Fibroblast of lung (primary cell): Measurements from ENCODE around the gene B4GALT6. TPM values are rescaled to one million over a fixed set of nuclear protein-coding genes. Genes with fewer than 3 reads are reported as not detected.
"Not testable (repeated sequence)": the region's sequence is repeated elsewhere in the genome, so short reads cannot be mapped to it uniquely, and the experiment has no call there.

Experiments
- DNase-seq, 2 donors: peaks; one replicate each; pipeline versions ENCODE4 v3.0.0 to v3.0.0-alpha.2; 2010; ENCODE audit warnings: low read depth in 2 of 2
- H2AFZ ChIP-seq: 2 replicates; pipeline ENCODE4 v1.5.1; 2012; ENCODE audit warnings: low read length, control low read depth, inconsistent platforms
- H3K27ac ChIP-seq: 2 replicates; pipeline ENCODE4 v1.5.1; 2011; ENCODE audit warnings: low read length, control low read depth; ENCODE audit not compliant: insufficient read depth
- H3K27me3 ChIP-seq: 2 replicates; pipeline ENCODE4 v1.5.1; 2011; ENCODE audit warnings: mild to moderate bottlenecking, low read length; ENCODE audit not compliant: control insufficient read depth, insufficient read depth
- H3K36me3 ChIP-seq: 2 replicates; pipeline ENCODE4 v1.5.1; 2011; ENCODE audit warnings: low read length; ENCODE audit not compliant: control insufficient read depth, insufficient read depth
- H3K4me1 ChIP-seq: 2 replicates; pipeline ENCODE4 v1.5.1; 2011; ENCODE audit warnings: low read length; ENCODE audit not compliant: control insufficient read depth, insufficient read depth; ENCODE audit errors: extremely low read depth
- H3K4me2 ChIP-seq: 2 replicates; pipeline ENCODE4 v1.5.1; 2011; ENCODE audit warnings: low read length, control low read depth; ENCODE audit not compliant: insufficient read depth; ENCODE audit errors: extremely low read depth
- H3K4me3 ChIP-seq, 4 experiments: fragments of 200-600 bp in 1 of 4; sonication (generic) in 1 of 4; replicated peaks in 1 of 4; 2 replicates each; pipeline ENCODE4 v1.5.1; 2011 to 2016; ENCODE audit warnings: low read length in 4 of 4, low read depth in 3 of 4, mild to moderate bottlenecking in 3 of 4, control low read depth in 2 of 4, inconsistent platforms in 1 of 4, mixed read lengths in 1 of 4; ENCODE audit not compliant: insufficient read depth in 1 of 4; ENCODE audit errors: control extremely low read depth in 1 of 4
- H3K79me2 ChIP-seq: 2 replicates; pipeline ENCODE4 v1.5.1; 2012; ENCODE audit warnings: mild to moderate bottlenecking, low read length, inconsistent platforms; ENCODE audit not compliant: control insufficient read depth, insufficient read depth
- H3K9ac ChIP-seq: 2 replicates; pipeline ENCODE4 v1.5.1; 2011; ENCODE audit warnings: mild to moderate bottlenecking, low read length, control low read depth; ENCODE audit not compliant: insufficient read depth
- H3K9me3 ChIP-seq: 2 replicates; pipeline ENCODE4 v1.5.1; 2012; ENCODE audit warnings: low read depth, low read length; ENCODE audit not compliant: control insufficient read depth, insufficient read depth
- H4K20me1 ChIP-seq: 2 replicates; pipeline ENCODE4 v1.5.1; 2011; ENCODE audit warnings: low read length; ENCODE audit not compliant: control insufficient read depth, insufficient read depth; ENCODE audit errors: extremely low read depth
- CTCF ChIP-seq, 2 donors: IDR thresholded peaks in 1 of 2; conservative IDR thresholded peaks in 1 of 2; 1 replicate in 1 of 2; 2 replicates in 1 of 2; pipeline ENCODE4 v1.5.1; 2011 to 2012; ENCODE audit warnings: low read length in 2 of 2, control low read depth in 1 of 2, inconsistent platforms in 1 of 2, low read depth in 1 of 2, mild to moderate bottlenecking in 1 of 2
- EZH2 ChIP-seq: IDR thresholded peaks from 2 replicates; pipeline ENCODE4 v1.5.1; 2012; ENCODE audit warnings: low read length, control low read depth, mild to moderate bottlenecking; ENCODE audit errors: missing control alignments
- polyA minus RNA-seq: library from RNA; depleted of rRNA, polyadenylated mRNA; stranded (reverse); fragments of >200 nt; gene quantifications from 2 replicates; pipeline ENCODE4 v1.2.3, GENCODE V29; 2011; ENCODE audit warnings: low replicate concordance
- polyA plus RNA-seq, 2 donors: library from polyadenylated mRNA; depleted of rRNA in 1 of 2; stranded (reverse) in 1 of 2; unstranded in 1 of 2; fragments of >200 nt; gene quantifications; 2 replicates each; pipeline ENCODE4 v1.2.1, GENCODE V29; 2011 to 2012; ENCODE audit warnings: missing spikeins in 1 of 2
- total RNA-seq: library from RNA; depleted of rRNA; stranded (reverse); fragments of >200 nt; gene quantifications from 2 replicates; pipeline ENCODE4 v1.2.1, GENCODE V29; 2014

The B4GALT6 gene
- 1.3 and 1.5 TPM in 2 replicates for total RNA-seq
- polyA plus RNA-seq: 2.5 and 5.2 TPM in 2 replicates
- 3.0 and 4.4 TPM in 2 replicates for polyA plus RNA-seq (2012)
- polyA minus RNA-seq: 0.98 and 2.0 TPM in 2 replicates

GRCh38 chr18:31684279-31685096 is at the start of gene B4GALT6:
Gene B4GALT6, minus strand, starts transcription at chr18:31684581. Its CDS starts 155 bp downstream, at chr18:31684426.
- no peak within 1 kb of the TSS for H3K27ac ChIP-seq
- peak within 1 kb of the TSS; percentile 85 for H3K4me2 ChIP-seq
- H3K9me3 ChIP-seq: no peaks in the 10 kb centered on the region
- TF ChIP-seq EZH2 (no peak), CTCF (conservative IDR thresholded peaks at IDR 0.05 in 1 of 2, IDR thresholded peaks at IDR 0.05 in 1 of 2; ENCODE audit: low read depth in 1 of 2, low read length in 2 of 2) (no peak)
- no peaks in the 10 kb centered on the region for H3K36me3 ChIP-seq
- peak within 1 kb of the TSS; percentile 92 for H2AFZ ChIP-seq
- peak; percentile 25 to 50 for DNase-seq
- no peaks in the 10 kb centered on the region for H3K27me3 ChIP-seq
- peak within 1 kb of the TSS; percentile 40 to 70 (median 57) for H3K4me3 ChIP-seq
- no peaks in the 10 kb centered on the region for H3K79me2 ChIP-seq
- no peaks in the 10 kb centered on the region for H4K20me1 ChIP-seq
- H3K4me1 ChIP-seq: no peaks in the 10 kb centered on the region
- peak within 1 kb of the TSS; percentile 46 for H3K9ac ChIP-seq

- H3K9me3 ChIP-seq: no peaks in the 10 kb centered on the region
- H3K9ac ChIP-seq: no peak overlapping the region
- H4K20me1 ChIP-seq: no peaks in the 10 kb centered on the region
- H3K4me2 ChIP-seq: no peak overlapping the region
- no peak overlapping the region for H3K4me3 ChIP-seq
- no peak for TF ChIP-seq EZH2
- TF ChIP-seq CTCF (conservative IDR thresholded peaks at IDR 0.05 in 1 of 2, IDR thresholded peaks at IDR 0.05 in 1 of 2; ENCODE audit: low read depth in 1 of 2, low read length in 2 of 2): no peak
- no peaks in the 10 kb centered on the region for H3K4me1 ChIP-seq
- H3K36me3 ChIP-seq: no peaks in the 10 kb centered on the region
- H3K79me2 ChIP-seq: no peaks in the 10 kb centered on the region
- DNase-seq: no peak
- no peaks in the 10 kb centered on the region for H3K27me3 ChIP-seq
- H3K27ac ChIP-seq: no peak overlapping the region
- no peak overlapping the region for H2AFZ ChIP-seq
Measured at GRCh38 chr18:31731628-31732027, 47.2 kb upstream of the B4GALT6 start.

- H4K20me1 ChIP-seq, H2AFZ ChIP-seq, H3K27me3 ChIP-seq, H3K27ac ChIP-seq, H3K4me1 ChIP-seq, H3K79me2 ChIP-seq, H3K4me3 ChIP-seq, H3K4me2 ChIP-seq, H3K9ac ChIP-seq, DNase-seq, H3K9me3 ChIP-seq, H3K36me3 ChIP-seq: not testable (repeated sequence)
Measured at GRCh38 chr18:31729196-31729595, 44.8 kb upstream of the B4GALT6 start.
